ENCODE measurements around the gene CLDN3.

- no peak for TF ChIP-seq CTCF (conservative IDR thresholded peaks at IDR 0.05; ENCODE audit: low read depth, low read length)
- no peak for TF ChIP-seq MAFK (IDR thresholded peaks at IDR 0.05; ENCODE audit: low read depth, low read length)
- no peak for TF ChIP-seq POLR2A (IDR thresholded peaks at IDR 0.05; ENCODE audit: low read depth, low read length)
These were observed 41.5 kb downstream of the CLDN3 start for GRCh38 chr7:73728551-73728950.
